GM12891 (cell line): Measurements from ENCODE around the gene DNM2.

Source experiments
- DNase-seq: peaks from one replicate; pipeline ENCODE4 v3.0.0; 2011; ENCODE audit warnings: low spot score; ENCODE audit not compliant: insufficient read length
- FAIRE-seq: peaks from 2 replicates; lab custom pipeline; 2011; peaks lifted over from hg19 to GRCh38; lab: Jason Lieb, UNC
- PAX5 ChIP-seq: IDR thresholded peaks from 2 replicates; pipeline ENCODE4 v1.6.1; 2011; ENCODE audit warnings: low read length, moderate library complexity, mild to moderate bottlenecking; ENCODE audit not compliant: insufficient read depth, severe bottlenecking
- POLR2A ChIP-seq: IDR thresholded peaks from 2 replicates; pipeline ENCODE4 v1.6.1; 2011; ENCODE audit warnings: low read depth, low read length, control low read depth
- POLR2AphosphoS5 ChIP-seq: IDR thresholded peaks from 2 replicates; pipeline ENCODE4 v1.6.1; 2011; ENCODE audit warnings: low read depth, low read length, control low read depth
- POU2F2 ChIP-seq: IDR thresholded peaks from 2 replicates; pipeline ENCODE4 v1.6.1; 2011; ENCODE audit warnings: low read depth, mild to moderate bottlenecking, control low read depth, low read length, moderate library complexity
- SPI1 ChIP-seq: IDR thresholded peaks from 2 replicates; pipeline ENCODE4 v1.6.1; 2011; ENCODE audit warnings: low read depth, low read length, control low read depth
- TAF1 ChIP-seq: IDR thresholded peaks from 2 replicates; pipeline ENCODE4 v1.6.1; 2011; ENCODE audit warnings: low read depth, low read length, control low read depth

DNM2 gene

DNA sequence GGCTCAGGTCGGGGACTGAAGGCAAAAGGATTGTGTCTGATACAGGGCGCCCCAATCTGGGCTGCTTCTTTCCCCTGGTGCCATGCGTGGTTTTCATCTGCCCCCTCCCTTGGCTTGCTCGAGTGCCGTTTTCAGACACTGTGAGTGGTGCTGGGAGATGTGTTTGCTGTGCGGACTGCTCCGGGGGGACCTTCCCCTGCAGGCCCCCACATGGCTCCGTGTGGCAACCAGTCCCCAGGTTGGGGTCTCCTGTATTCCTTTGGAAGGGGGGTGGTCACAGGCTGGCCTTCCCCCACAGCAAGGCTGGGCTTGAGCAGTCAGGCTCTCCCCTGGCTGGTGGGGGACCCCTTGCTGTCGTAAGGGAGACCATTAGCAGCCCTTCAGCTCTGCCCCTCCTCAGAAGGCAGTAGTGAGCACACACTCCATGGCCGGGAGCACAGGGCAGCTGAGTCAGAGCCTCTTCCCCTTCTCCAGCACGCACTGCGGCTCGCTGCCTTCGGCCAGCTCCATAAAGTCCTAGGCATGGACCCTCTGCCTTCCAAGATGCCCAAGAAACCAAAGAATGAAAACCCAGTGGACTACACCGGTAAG is 37.2 kb upstream of the DNM2 start:
- TF ChIP-seq POLR2AphosphoS5 (peak; percentile 50; the same call in 1 of the 2 replicates), POU2F2 (no peak), POLR2A (peak; percentile 45)
- DNase-seq (no peak), FAIRE-seq (no peak)

DNA sequence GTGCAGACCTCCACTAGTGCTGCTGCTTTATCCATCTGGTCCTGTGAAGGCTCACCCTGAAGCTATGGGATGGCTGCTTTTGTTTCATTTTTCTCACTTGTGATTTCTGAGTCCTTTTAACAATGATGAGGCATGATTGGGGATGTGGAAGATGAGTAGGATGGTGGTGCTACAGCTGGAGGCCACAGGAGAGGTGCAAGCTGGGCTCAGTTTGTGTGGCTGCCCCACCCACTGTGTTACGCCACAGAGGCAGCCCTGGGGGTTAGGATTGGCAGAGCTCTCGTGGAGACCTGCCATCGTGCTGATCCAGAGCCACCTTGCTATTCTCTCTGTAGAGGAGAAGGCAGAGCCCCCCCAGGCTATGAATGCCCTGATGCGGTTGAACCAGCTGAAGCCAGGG is 36.2 kb upstream of the DNM2 start:
- TF ChIP-seq TAF1 (no peak), POLR2AphosphoS5 (no peak)
- FAIRE-seq, result no peak

DNA sequence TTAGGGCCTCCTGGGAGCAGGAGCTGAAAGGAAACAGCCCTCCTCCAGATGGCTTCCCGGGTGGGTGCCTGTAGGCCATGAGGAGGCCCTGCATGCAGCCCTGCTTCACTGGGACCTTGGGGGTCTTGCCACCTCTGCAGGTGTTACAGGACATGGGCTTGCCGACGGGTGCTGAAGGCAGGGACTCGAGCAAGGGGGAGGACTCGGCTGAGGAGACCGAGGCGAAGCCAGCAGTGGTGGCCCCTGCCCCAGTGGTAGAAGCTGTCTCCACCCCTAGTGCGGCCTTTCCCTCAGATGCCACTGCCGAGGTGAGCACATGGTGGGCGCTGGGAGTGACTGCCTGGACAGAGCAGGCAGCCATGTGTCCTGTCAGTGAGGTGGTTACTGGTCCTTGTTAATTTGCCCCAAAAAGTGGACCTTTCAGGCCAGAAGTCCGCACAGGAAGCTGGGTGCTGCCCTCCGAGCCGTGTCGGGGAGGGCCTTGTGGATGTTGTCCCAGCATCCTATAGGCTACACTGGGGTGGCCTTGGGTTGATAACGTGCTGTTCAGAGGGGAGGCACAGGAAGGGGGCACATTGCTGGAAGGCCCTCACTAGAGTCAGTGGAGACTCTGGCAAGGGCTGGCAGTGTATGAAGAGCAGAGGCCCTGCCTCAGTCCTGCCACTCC is 35.3 kb upstream of the DNM2 start:
- DNase-seq (no peak), FAIRE-seq (no peak)
- TF ChIP-seq PAX5 (no peak), TAF1 (no peak), POLR2A (peak; percentile 16; the same call in 1 of the 2 replicates), POLR2AphosphoS5 (no peak; the same call in 1 of the 2 replicates)

More for the DNA sequence above, 36.2 kb upstream of the DNM2 start:
- no peak for DNase-seq

DNA sequence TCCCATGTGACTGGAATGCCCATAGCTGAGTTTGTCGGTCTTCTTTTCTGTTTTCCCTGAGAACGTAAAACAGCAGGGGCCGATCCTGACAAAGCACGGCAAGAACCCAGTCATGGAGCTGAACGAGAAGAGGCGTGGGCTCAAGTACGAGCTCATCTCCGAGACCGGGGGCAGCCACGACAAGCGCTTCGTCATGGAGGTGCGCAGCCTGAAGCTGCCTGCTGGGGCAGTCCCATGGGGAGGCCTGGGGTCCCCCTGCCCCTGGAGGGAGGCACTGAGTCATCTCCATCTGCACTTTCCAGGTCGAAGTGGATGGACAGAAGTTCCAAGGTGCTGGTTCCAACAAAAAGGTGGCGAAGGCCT is 34.8 kb upstream of the DNM2 start:
- FAIRE-seq, result no peak
- no peak for DNase-seq
- TF ChIP-seq SPI1 (no peak), POLR2AphosphoS5 (no peak), TAF1 (no peak), POU2F2 (no peak), PAX5 (no peak), POLR2A (no peak)

DNA sequence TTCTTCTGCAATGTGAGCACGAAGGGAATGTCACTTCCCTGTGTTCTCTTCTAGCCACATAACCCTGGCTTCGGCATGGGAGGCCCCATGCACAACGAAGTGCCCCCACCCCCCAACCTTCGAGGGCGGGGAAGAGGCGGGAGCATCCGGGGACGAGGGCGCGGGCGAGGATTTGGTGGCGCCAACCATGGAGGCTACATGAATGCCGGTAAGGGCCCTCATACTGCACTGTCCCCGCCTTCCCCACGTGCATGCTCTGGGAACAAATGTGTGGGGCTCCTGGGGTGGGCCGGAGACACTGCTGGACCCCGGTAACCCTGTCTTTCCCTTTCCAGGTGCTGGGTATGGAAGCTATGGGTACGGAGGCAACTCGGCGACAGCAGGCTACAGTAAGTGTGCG is 34.3 kb upstream of the DNM2 start:
- DNase-seq (no peak), FAIRE-seq (no peak)
- no peak for TF ChIP-seq SPI1
- TF ChIP-seq POU2F2, result 0 out of 2 replicates have a peak, but pooled peaks have one; percentile 18

DNA sequence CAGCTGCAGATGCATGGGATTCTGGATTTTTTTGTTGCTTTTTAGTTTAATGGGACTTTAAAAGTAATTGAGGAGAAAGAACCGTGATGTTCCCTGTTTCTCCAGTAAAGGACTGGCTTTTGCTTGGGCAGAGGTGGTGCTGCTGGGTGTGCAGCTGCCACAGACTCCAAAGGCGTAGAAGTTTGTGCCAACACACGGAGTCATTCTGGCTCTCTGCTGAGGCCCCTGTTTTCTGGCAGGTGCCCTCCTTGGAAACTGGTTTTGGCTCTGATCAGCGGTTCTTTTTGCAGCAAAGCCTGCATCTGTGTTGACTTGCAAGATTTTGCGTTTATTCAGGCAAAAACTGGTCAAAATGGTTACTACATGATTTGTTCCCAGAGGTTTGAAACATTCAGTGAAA is 32.7 kb upstream of the DNM2 start:
- no peak for DNase-seq
- FAIRE-seq, result no peak
- no peak for TF ChIP-seq POLR2A
- no peak for TF ChIP-seq TAF1
- TF ChIP-seq POLR2AphosphoS5, result no peak; the same call in 1 of the 2 replicates
- no peak for TF ChIP-seq PAX5
- TF ChIP-seq SPI1, result no peak
- TF ChIP-seq POU2F2, result no peak

DNA sequence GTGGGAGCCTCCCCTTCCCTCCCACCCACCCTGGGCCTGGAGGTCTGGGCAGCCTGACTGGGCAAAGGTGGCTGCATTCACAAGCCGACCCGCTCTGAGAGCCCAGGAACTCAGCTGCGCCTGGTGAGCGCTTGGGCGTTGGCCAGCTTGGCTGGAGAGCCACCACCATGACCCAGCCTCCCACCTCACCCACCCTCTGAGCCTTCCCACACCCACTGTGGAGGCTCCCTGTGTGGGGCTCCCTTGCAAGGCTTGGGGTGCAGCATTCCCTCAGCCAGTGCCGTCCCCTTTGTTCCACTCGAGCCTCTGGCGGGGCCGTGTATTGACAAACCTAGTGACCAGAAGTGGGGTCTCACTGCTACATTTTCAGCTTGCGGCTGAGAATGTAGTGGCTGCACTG is 31.7 kb upstream of the DNM2 start:
- FAIRE-seq, result no peak
- no peak for TF ChIP-seq TAF1
- TF ChIP-seq POLR2AphosphoS5, result 0 out of 2 replicates have a peak, but pooled peaks have one; percentile 13
- no peak for DNase-seq

DNA sequence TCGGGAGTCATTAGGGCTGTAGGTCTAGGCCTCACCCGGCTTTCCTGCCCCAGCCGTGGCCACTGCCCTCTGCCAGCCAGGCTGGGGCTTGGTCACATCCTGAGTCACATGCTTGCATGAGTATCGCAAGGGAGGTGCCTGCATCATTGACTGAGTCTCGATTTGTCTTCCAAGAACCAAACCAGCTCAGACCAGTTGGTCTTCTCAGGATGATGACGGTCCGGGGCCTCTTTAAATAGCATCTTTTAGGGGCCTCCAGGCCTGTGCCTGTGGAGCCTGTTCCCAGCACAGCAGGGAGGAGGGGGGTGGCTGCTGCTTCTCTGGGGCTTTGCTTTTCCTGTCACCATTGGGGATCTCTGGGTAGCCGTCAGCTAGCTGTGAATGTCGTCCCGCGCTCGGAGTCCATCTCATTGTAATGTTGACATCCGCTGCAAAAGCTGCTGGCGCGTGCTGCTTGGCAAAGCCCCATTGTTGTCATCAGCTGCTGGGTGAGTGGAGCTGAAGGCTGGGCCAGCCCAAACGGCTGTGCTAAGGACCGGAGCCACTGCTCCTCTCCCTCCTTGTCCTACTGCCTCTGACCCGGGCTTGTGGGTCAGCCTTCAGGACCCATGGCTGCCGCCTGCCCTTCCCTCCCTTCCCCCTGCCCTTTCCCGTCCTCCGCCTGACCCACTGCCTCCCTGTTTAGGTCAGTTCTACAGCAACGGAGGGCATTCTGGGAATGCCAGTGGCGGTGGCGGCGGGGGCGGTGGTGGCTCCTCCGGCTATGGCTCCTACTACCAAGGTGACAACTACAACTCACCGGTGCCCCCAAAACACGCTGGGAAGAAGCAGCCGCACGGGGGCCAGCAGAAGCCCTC is 31.0 kb upstream of the DNM2 start:
- TF ChIP-seq POLR2A (no peak; the same call in 1 of the 2 replicates), POLR2AphosphoS5 (peak; percentile 76; the same call in 1 of the 2 replicates)
- DNase-seq (no peak), FAIRE-seq (no peak)

DNA sequence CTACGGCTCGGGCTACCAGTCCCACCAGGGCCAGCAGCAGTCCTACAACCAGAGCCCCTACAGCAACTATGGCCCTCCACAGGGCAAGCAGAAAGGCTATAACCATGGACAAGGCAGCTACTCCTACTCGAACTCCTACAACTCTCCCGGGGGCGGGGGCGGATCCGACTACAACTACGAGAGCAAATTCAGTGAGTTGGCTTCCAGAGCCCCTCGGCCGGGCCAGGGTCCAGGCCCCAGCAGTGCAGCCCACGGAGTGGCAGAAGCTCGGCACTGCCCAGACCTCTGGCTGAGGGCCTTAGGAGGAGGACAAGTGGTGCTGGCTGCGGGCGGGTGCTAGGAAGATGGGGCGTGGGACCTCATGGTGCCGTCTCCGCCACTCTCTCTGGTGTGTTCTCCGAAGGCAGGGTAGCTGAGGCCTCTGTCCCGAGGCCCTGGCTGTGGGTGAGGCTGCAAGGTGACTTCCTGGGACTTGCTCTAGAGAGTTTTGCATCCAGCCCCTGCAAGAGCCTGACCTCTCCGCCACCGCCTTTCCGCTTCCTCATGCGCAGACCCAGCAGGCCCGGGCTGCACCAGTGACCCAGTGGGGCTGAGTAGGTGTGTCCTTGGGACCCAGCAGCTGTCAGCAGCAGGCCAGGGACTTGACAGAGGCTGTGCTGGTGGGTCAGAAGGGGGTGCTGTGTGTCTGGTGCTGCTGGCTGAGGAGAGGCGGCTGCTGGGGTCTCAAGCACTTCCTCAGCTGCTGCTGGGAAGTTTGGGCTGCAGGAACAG is 30.2 kb upstream of the DNM2 start:
- DNase-seq (no peak), FAIRE-seq (no peak)
- TF ChIP-seq POLR2AphosphoS5 (peak; percentile 82), POLR2A (no peak; the same call in none of the 2 replicates), POU2F2 (no peak), PAX5 (no peak), SPI1 (no peak), TAF1 (no peak)

DNA sequence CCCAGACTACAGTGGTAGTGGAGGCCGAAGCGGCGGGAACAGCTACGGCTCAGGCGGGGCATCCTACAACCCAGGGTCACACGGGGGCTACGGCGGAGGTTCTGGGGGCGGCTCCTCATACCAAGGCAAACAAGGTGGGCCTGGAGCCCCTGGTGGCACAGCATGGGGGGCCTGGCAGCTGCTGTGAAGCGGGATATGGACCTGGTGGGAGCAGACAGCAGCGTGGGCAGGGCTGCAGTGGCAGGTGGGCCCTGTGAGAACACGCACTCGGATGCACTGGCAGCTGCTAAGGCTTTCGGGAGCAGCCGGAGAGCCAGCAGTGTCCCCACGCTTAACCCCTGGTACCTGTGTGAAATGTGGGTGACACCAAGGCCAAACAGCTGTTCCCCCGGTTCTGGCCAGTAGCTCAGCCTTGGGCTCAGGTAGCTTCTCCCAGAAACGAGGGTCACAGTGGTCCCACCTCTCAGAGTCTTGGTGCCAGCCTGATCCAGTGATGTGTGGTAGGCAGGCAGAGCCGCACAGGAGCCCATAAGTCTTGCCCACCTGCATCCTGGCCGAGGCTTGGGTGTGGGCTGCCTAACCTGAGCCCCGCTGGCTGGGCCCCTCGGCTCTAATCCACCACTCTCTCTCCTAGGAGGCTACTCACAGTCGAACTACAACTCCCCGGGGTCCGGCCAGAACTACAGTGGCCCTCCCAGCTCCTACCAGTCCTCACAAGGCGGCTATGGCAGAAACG is 29.2 kb upstream of the DNM2 start:
- DNase-seq (no peak), FAIRE-seq (no peak)
- TF ChIP-seq TAF1, result no peak
- peak; percentile 30; the same call in 1 of the 2 replicates for TF ChIP-seq POLR2A
- TF ChIP-seq POLR2AphosphoS5, result peak; percentile 58
